ENCODE results near the gene DMD.

DNA sequence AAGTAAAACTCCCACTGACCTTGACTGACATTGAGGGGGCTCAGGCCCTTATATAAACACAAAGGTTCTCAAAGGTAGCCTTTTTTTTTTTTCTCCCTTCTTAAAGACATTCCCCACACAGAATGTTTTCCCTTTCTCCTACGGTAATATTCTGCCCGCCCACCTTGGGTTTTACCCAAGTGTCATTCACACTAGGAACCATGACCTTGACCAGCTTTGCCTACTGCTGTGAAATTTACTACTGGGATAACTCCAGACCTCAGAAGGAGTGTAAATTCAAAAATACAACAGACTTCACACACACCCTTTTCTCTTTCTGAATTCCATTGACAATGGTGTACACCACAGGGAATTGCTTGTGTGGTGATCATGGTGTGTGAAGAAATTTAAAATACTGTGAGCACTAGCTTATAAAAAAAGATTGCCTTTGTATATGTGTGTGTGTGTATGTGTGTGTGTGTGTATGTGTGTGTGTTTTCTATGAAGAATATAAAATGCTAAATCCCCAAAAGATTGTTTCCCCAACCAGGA is 1550.0 kb downstream of the DMD start:
- TF ChIP-seq, protein P1, sequence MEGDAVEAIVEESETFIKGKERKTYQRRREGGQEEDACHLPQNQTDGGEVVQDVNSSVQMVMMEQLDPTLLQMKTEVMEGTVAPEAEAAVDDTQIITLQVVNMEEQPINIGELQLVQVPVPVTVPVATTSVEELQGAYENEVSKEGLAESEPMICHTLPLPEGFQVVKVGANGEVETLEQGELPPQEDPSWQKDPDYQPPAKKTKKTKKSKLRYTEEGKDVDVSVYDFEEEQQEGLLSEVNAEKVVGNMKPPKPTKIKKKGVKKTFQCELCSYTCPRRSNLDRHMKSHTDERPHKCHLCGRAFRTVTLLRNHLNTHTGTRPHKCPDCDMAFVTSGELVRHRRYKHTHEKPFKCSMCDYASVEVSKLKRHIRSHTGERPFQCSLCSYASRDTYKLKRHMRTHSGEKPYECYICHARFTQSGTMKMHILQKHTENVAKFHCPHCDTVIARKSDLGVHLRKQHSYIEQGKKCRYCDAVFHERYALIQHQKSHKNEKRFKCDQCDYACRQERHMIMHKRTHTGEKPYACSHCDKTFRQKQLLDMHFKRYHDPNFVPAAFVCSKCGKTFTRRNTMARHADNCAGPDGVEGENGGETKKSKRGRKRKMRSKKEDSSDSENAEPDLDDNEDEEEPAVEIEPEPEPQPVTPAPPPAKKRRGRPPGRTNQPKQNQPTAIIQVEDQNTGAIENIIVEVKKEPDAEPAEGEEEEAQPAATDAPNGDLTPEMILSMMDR (IDR thresholded peaks at IDR 0.05), result no peak
- no peak for TF ChIP-seq EZH2 (IDR thresholded peaks at IDR 0.05; ENCODE audit: borderline replicate concordance, insufficient read depth, low read depth, low read length, poor library complexity, severe bottlenecking)
